Activated CD4-positive, alpha-beta T cell treated with anti-CD3 and anti-CD28 coated beads, Interleukin-2, amount 10 ng/mL, durations not matched to agents 24 days and 14 days (primary cell): ENCODE measurements around the gene TESK2. TPM values are rescaled to one million over a fixed set of nuclear protein-coding genes. Genes with fewer than 3 reads are reported as not detected.
"Not testable (repeated sequence)": the region's sequence is repeated elsewhere in the genome, so short reads cannot be mapped to it uniquely, and the experiment has no call there.

Experiments
- DNase-seq: peaks from one replicate; pipeline ENCODE4 v3.0.0; 2022
- H3K27ac Mint-ChIP-seq: one replicate; pipeline ENCODE4 v1.8.0; 2022; ENCODE audit warnings: mild to moderate bottlenecking, mixed read lengths
- H3K27me3 Mint-ChIP-seq: one replicate; pipeline ENCODE4 v1.8.0; 2022; ENCODE audit warnings: mixed read lengths
- H3K36me3 Mint-ChIP-seq: one replicate; pipeline ENCODE4 v1.8.0; 2022; ENCODE audit warnings: low read depth, mild to moderate bottlenecking, mixed read lengths
- H3K4me1 Mint-ChIP-seq: one replicate; pipeline ENCODE4 v1.8.0; 2021; ENCODE audit warnings: mixed read lengths
- H3K4me3 Mint-ChIP-seq: one replicate; pipeline ENCODE4 v1.8.0; 2022; ENCODE audit warnings: mild to moderate bottlenecking, moderate library complexity, mixed read lengths
- H3K9me3 Mint-ChIP-seq: one replicate; pipeline ENCODE4 v1.8.0; 2021; ENCODE audit warnings: mixed read lengths
- intact Hi-C: fragments of 100-400 bp; cut with micrococcal nuclease; formaldehyde crosslinking; loops from one replicate; pipeline ENCODE4 v1.15.1; 2023
- total RNA-seq: library from RNA; stranded (reverse); gene quantifications from 2 replicates; pipeline ENCODE4 v1.2.3, GENCODE V29; 2022

TESK2 gene
- total RNA-seq, 1 donor from 2014 or later, result 2.6 TPM

- Mint-ChIP-seq H3K36me3 (peaks cover 6% of the 10 kb centered on the region), H3K27me3 (no peaks in the 10 kb centered on the region), H3K4me3 (peak overlapping the region; percentile 95), H3K4me1 (peaks cover 30% of the 10 kb centered on the region), H3K27ac (peak overlapping the region; percentile 90), H3K9me3 (no peaks in the 10 kb centered on the region)
- intact Hi-C loops, result loop anchor here (10.0 kb wide), 2 partner anchors 665 to 695 kb away; partner anchors contain the start of genes BTBD19, DYNLT4 and PLK3
- peak; percentile 74 for DNase-seq
Measured at GRCh38 chr1:45499415-45499769, 8.4 kb upstream of the TESK2 start.

GRCh38 chr1:45498279-45498678, 7.3 kb upstream of the TESK2 start:
- Mint-ChIP-seq H3K36me3 (peaks cover 4% of the 10 kb centered on the region), H3K27me3 (no peaks in the 10 kb centered on the region), H3K27ac (no peak overlapping the region), H3K4me1 (peaks cover 30% of the 10 kb centered on the region), H3K9me3 (no peaks in the 10 kb centered on the region), H3K4me3 (peak overlapping the region; percentile 95)
- no peak for DNase-seq
- intact Hi-C loops, result loop anchor here (10.0 kb wide), 2 partner anchors 663 to 693 kb away; partner anchors contain the start of genes BTBD19, DYNLT4 and PLK3

- H3K27me3 Mint-ChIP-seq, result peaks cover 9% of the 10 kb centered on the region
- peaks cover 12% of the 10 kb centered on the region for H3K4me1 Mint-ChIP-seq
- H3K4me3 Mint-ChIP-seq, result no peak overlapping the region
- no peaks in the 10 kb centered on the region for H3K9me3 Mint-ChIP-seq
- H3K36me3 Mint-ChIP-seq, result peaks cover 6% of the 10 kb centered on the region
- DNase-seq, result peak; percentile 87
- no peak overlapping the region for H3K27ac Mint-ChIP-seq
- intact Hi-C loops, result loop anchor here (1.0 to 10.0 kb wide), 4 partner anchors 133 to 761 kb away; partner anchors contain the start of genes BTBD19, DYNLT4, PLK3 and RNU5D-1
Measured at GRCh38 chr1:45493116-45493697, 2.2 kb upstream of the TESK2 start.

GRCh38 chr1:45492691-45493090, 1.7 kb upstream of the TESK2 start:
- no peak for DNase-seq
- H3K36me3 Mint-ChIP-seq, result peaks cover 7% of the 10 kb centered on the region
- intact Hi-C loops, result loop anchor here (1.0 to 10.0 kb wide), 4 partner anchors 132 to 760 kb away; partner anchors contain the start of genes BTBD19, DYNLT4, PLK3 and RNU5D-1
- H3K4me1 Mint-ChIP-seq, result peaks cover 13% of the 10 kb centered on the region
- no peaks in the 10 kb centered on the region for H3K9me3 Mint-ChIP-seq
- no peak overlapping the region for H3K27ac Mint-ChIP-seq
- no peak overlapping the region for H3K4me3 Mint-ChIP-seq
- peaks cover 11% of the 10 kb centered on the region for H3K27me3 Mint-ChIP-seq

- Mint-ChIP-seq H3K27ac (no peak overlapping the region), H3K4me3 (no peak overlapping the region), H3K27me3 (peaks cover 11% of the 10 kb centered on the region), H3K36me3 (peaks cover 7% of the 10 kb centered on the region), H3K9me3 (no peaks in the 10 kb centered on the region), H3K4me1 (peaks cover 13% of the 10 kb centered on the region)
- no peak for DNase-seq
- intact Hi-C loops, result loop anchor here (1.0 to 10.0 kb wide), 8 partner anchors 9 to 759 kb away; partner anchors contain the start of genes AKR1A1, BTBD19, CCDC163 and DYNLT4
Measured at GRCh38 chr1:45491487-45492260, 711 bp upstream of the TESK2 start.

- no peak for DNase-seq
- intact Hi-C loops, result loop anchor here (5.0 to 10.0 kb wide), 3 partner anchors 655 to 758 kb away; partner anchors contain the start of genes BTBD19, DYNLT4, PLK3 and RNU5D-1
- no peak overlapping the region for H3K4me3 Mint-ChIP-seq
- H3K4me1 Mint-ChIP-seq, result peaks cover 13% of the 10 kb centered on the region
- no peaks in the 10 kb centered on the region for H3K9me3 Mint-ChIP-seq
- H3K27me3 Mint-ChIP-seq, result peaks cover 11% of the 10 kb centered on the region
- H3K36me3 Mint-ChIP-seq, result peaks cover 6% of the 10 kb centered on the region
- no peak overlapping the region for H3K27ac Mint-ChIP-seq
Measured at GRCh38 chr1:45490121-45490625, 790 bp downstream of the TESK2 start.

GRCh38 chr1:45489379-45489778, 1.6 kb downstream of the TESK2 start:
- H3K4me3 Mint-ChIP-seq, DNase-seq, H3K9me3 Mint-ChIP-seq, H3K27ac Mint-ChIP-seq, H3K36me3 Mint-ChIP-seq, intact Hi-C loops: not testable (repeated sequence)
- H3K4me1 Mint-ChIP-seq, result peaks cover 13% of the 10 kb centered on the region
- H3K27me3 Mint-ChIP-seq, result peaks cover 11% of the 10 kb centered on the region

- Mint-ChIP-seq H3K4me1 (peaks cover 13% of the 10 kb centered on the region), H3K9me3 (no peaks in the 10 kb centered on the region), H3K4me3 (no peak overlapping the region), H3K36me3 (peaks cover 6% of the 10 kb centered on the region), H3K27ac (peak overlapping the region; percentile 28), H3K27me3 (peaks cover 11% of the 10 kb centered on the region)
- intact Hi-C loops, result no loop called here
- no peak for DNase-seq
Measured at GRCh38 chr1:45488666-45489377, 2.1 kb downstream of the TESK2 start.

- DNase-seq, result no peak
- Mint-ChIP-seq H3K27me3 (peaks cover 11% of the 10 kb centered on the region), H3K36me3 (peaks cover 6% of the 10 kb centered on the region), H3K4me1 (peaks cover 11% of the 10 kb centered on the region), H3K27ac (no peak overlapping the region), H3K4me3 (no peak overlapping the region), H3K9me3 (no peaks in the 10 kb centered on the region)
- intact Hi-C loops, result no loop called here
Measured at GRCh38 chr1:45485949-45486348, 5.0 kb downstream of the TESK2 start.

GRCh38 chr1:45479039-45479748, 11.8 kb downstream of the TESK2 start:
- H3K4me3 Mint-ChIP-seq, result no peak overlapping the region
- no peak overlapping the region for H3K27ac Mint-ChIP-seq
- peaks cover 3% of the 10 kb centered on the region for H3K4me1 Mint-ChIP-seq
- H3K36me3 Mint-ChIP-seq, result no peaks in the 10 kb centered on the region
- intact Hi-C loops, result no loop called here
- H3K27me3 Mint-ChIP-seq, result no peaks in the 10 kb centered on the region
- H3K9me3 Mint-ChIP-seq, result no peaks in the 10 kb centered on the region
- DNase-seq, result no peak

GRCh38 chr1:45478121-45478814, 12.7 kb downstream of the TESK2 start:
- Mint-ChIP-seq H3K9me3 (no peaks in the 10 kb centered on the region), H3K4me1 (peaks cover 3% of the 10 kb centered on the region), H3K4me3 (no peak overlapping the region), H3K36me3 (no peaks in the 10 kb centered on the region), H3K27ac (no peak overlapping the region), H3K27me3 (no peaks in the 10 kb centered on the region)
- intact Hi-C loops, result no loop called here
- no peak for DNase-seq

GRCh38 chr1:45477646-45478045, 13.3 kb downstream of the TESK2 start:
- Mint-ChIP-seq H3K36me3 (no peaks in the 10 kb centered on the region), H3K4me3 (no peak overlapping the region), H3K4me1 (peaks cover 3% of the 10 kb centered on the region), H3K27ac (no peak overlapping the region), H3K27me3 (no peaks in the 10 kb centered on the region), H3K9me3 (no peaks in the 10 kb centered on the region)
- no peak for DNase-seq
- intact Hi-C loops, result no loop called here

- H3K27me3 Mint-ChIP-seq, H3K4me3 Mint-ChIP-seq, H3K27ac Mint-ChIP-seq, DNase-seq, intact Hi-C loops, H3K9me3 Mint-ChIP-seq, H3K4me1 Mint-ChIP-seq, H3K36me3 Mint-ChIP-seq: not testable (repeated sequence)
Measured at GRCh38 chr1:45474194-45474593, 16.8 kb downstream of the TESK2 start.
